ENCODE results near the gene CRY1.

Gene CRY1

GRCh38 chr12:106975993-106976658, 117.2 kb downstream of the CRY1 start:
- in situ Hi-C loops (cut with HindIII; ENCODE audit: low sequenced_read_pairs) = no loop called here

- in situ Hi-C loops (cut with HindIII; ENCODE audit: low sequenced_read_pairs) = no loop called here
Observed at GRCh38 chr12:106975098-106975497, 118.3 kb downstream of the CRY1 start.

GRCh38 chr12:106974511-106974910, 118.8 kb downstream of the CRY1 start:
- in situ Hi-C loops (cut with HindIII; ENCODE audit: low sequenced_read_pairs) = no loop called here

- in situ Hi-C loops (cut with HindIII; ENCODE audit: low sequenced_read_pairs) = no loop called here
Observed at GRCh38 chr12:106973545-106973944, 119.8 kb downstream of the CRY1 start.

- in situ Hi-C loops (cut with HindIII; ENCODE audit: low sequenced_read_pairs) = no loop called here
Observed at GRCh38 chr12:106971065-106971464, 122.3 kb downstream of the CRY1 start.

- in situ Hi-C loops (cut with HindIII; ENCODE audit: low sequenced_read_pairs) = no loop called here
Observed at GRCh38 chr12:106964526-106964925, 128.8 kb downstream of the CRY1 start.

- in situ Hi-C loops (cut with HindIII; ENCODE audit: low sequenced_read_pairs) = no loop called here
Observed at GRCh38 chr12:106962286-106962685, 131.1 kb downstream of the CRY1 start.

- in situ Hi-C loops (cut with HindIII; ENCODE audit: low sequenced_read_pairs) = no loop called here
Observed at GRCh38 chr12:106960443-106960842, 132.9 kb downstream of the CRY1 start.

GRCh38 chr12:106957583-106957982, 135.8 kb downstream of the CRY1 start:
- in situ Hi-C loops (cut with HindIII; ENCODE audit: low sequenced_read_pairs) = no loop called here

- in situ Hi-C loops (cut with HindIII; ENCODE audit: low sequenced_read_pairs) = no loop called here
Observed at GRCh38 chr12:106956048-106956578, 137.2 kb downstream of the CRY1 start.

GRCh38 chr12:106955377-106956047, 137.8 kb downstream of the CRY1 start, which contains the start of gene TMEM263:
Gene TMEM263, plus strand, starts transcription at chr12:106955907. Its CDS starts 11,210 bp downstream, at chr12:106967117.
- in situ Hi-C loops (cut with HindIII; ENCODE audit: low sequenced_read_pairs) = no loop called here

GRCh38 chr12:106954462-106955376, 138.6 kb downstream of the CRY1 start:
- in situ Hi-C loops (cut with HindIII; ENCODE audit: low sequenced_read_pairs) = no loop called here

GRCh38 chr12:106953352-106954250, 139.7 kb downstream of the CRY1 start:
- in situ Hi-C loops (cut with HindIII; ENCODE audit: low sequenced_read_pairs) = no loop called here

GRCh38 chr12:106950591-106950990, 142.8 kb downstream of the CRY1 start:
- in situ Hi-C loops (cut with HindIII; ENCODE audit: low sequenced_read_pairs) = no loop called here

- in situ Hi-C loops (cut with HindIII; ENCODE audit: low sequenced_read_pairs) = no loop called here
Observed at GRCh38 chr12:106947461-106947860, 145.9 kb downstream of the CRY1 start.

- in situ Hi-C loops (cut with HindIII; ENCODE audit: low sequenced_read_pairs) = no loop called here
Observed at GRCh38 chr12:106945261-106945851, 148.0 kb downstream of the CRY1 start.

GRCh38 chr12:106942775-106943174, 150.6 kb downstream of the CRY1 start:
- in situ Hi-C loops (cut with HindIII; ENCODE audit: low sequenced_read_pairs) = no loop called here

GRCh38 chr12:106941481-106942156, 151.7 kb downstream of the CRY1 start:
- in situ Hi-C loops (cut with HindIII; ENCODE audit: low sequenced_read_pairs) = no loop called here

Measured in endothelial cell of hepatic sinusoid (primary cell).